OCI-LY7 (cell line): ENCODE results near the gene GSG1.

ENCODE experiments used
- CTCF ChIP-seq: fragments of 200-600 bp; sonication (generic); conservative IDR thresholded peaks from 2 replicates; pipeline ENCODE4 v1.5.1; 2014; ENCODE audit warnings: mild to moderate bottlenecking, antibody characterized with exemption, low read length, moderate library complexity, mixed read lengths
- EZH2phosphoT487 ChIP-seq: fragments of 200-600 bp; sonication (generic); IDR thresholded peaks from 2 replicates; pipeline ENCODE4 v1.6.1; 2018; ENCODE audit warnings: low read depth, borderline replicate concordance, mild to moderate bottlenecking, mixed run types, antibody characterized with exemption, low read length, moderate library complexity, mixed read lengths

GRCh38 chr12:13052421-13052820 is 51.0 kb downstream of the GSG1 start:
- TF ChIP-seq CTCF (no peak), EZH2phosphoT487 (no peak)
